OCI-LY3 (cell line): ENCODE data around the gene IBA57.
"Not testable (repeated sequence)": the region's sequence is repeated elsewhere in the genome, so short reads cannot be mapped to it uniquely, and the experiment has no call there.

Experiments
- H2AFZ ChIP-seq: fragments of 200-600, 300-600 bp; shearing (Covaris generic); 2 replicates; pipeline ENCODE4 v1.6.0; 2014; ENCODE audit warnings: antibody characterized with exemption, low read depth, low read length
- H3K27ac ChIP-seq: fragments of 200-600, 300-600 bp; sonication (generic); 2 replicates; pipeline ENCODE4 v1.5.1; 2014; ENCODE audit warnings: mild to moderate bottlenecking, low read length, moderate library complexity, mixed read lengths
- H3K27me3 ChIP-seq: fragments of 200-600, 300-600 bp; sonication (generic); 2 replicates; pipeline ENCODE4 v1.6.1; 2014; ENCODE audit warnings: low read depth, low read length, mixed read lengths
- H3K36me3 ChIP-seq: fragments of 200-600, 300-600 bp; sonication (generic); replicated peaks from 2 replicates; pipeline ENCODE3; 2014; ENCODE audit warnings: low read depth, low read length, mixed read lengths
- H3K4me1 ChIP-seq: fragments of 300-600, 200-600 bp; sonication (generic); 2 replicates; pipeline ENCODE4 v1.6.1; 2014; ENCODE audit warnings: low read length, mixed read lengths
- H3K4me2 ChIP-seq: fragments of 200-600, 300-600 bp; sonication (generic); 2 replicates; pipeline ENCODE4 v1.6.1; 2014; ENCODE audit warnings: low read length, mixed read lengths
- H3K4me3 ChIP-seq: fragments of 300-600, 200-600 bp; sonication (generic); 2 replicates; pipeline ENCODE4 v1.5.1; 2014; ENCODE audit warnings: antibody characterized with exemption, mild to moderate bottlenecking, low read length, moderate library complexity
- H3K79me2 ChIP-seq: fragments of 300-600, 200-600 bp; shearing (Covaris generic); 2 replicates; pipeline ENCODE4 v1.6.1; 2014; ENCODE audit warnings: mild to moderate bottlenecking, low read length, mixed read lengths
- H3K9ac ChIP-seq: fragments of 300-600, 200-600 bp; shearing (Covaris generic); 2 replicates; pipeline ENCODE4 v1.6.0; 2014; ENCODE audit warnings: mild to moderate bottlenecking, low read length, moderate library complexity
- H3K9me3 ChIP-seq: fragments of 200-600, 300-600 bp; shearing (Covaris generic); 2 replicates; pipeline ENCODE4 v1.6.1; 2014; ENCODE audit warnings: low read length, mixed read lengths; ENCODE audit not compliant: insufficient read depth
- H4K20me1 ChIP-seq: fragments of 200-600, 300-600 bp; sonication (generic); 2 replicates; pipeline ENCODE4 v1.6.1; 2016; ENCODE audit warnings: low read length, mixed read lengths; ENCODE audit not compliant: insufficient read depth
- EZH2phosphoT487 ChIP-seq: fragments of 200-600 bp; shearing (Covaris generic); IDR thresholded peaks from 2 replicates; pipeline ENCODE4 v1.6.1; 2018; ENCODE audit warnings: antibody characterized with exemption, mixed run types, low read depth
- TF ChIP-seq, protein P1 (sequence below): fragments of 200-600, 300-600 bp; sonication (generic); IDR thresholded peaks from 2 replicates; pipeline ENCODE4 v1.5.1; 2014; ENCODE audit warnings: antibody characterized with exemption, low read length, low read depth

IBA57 gene

DNA sequence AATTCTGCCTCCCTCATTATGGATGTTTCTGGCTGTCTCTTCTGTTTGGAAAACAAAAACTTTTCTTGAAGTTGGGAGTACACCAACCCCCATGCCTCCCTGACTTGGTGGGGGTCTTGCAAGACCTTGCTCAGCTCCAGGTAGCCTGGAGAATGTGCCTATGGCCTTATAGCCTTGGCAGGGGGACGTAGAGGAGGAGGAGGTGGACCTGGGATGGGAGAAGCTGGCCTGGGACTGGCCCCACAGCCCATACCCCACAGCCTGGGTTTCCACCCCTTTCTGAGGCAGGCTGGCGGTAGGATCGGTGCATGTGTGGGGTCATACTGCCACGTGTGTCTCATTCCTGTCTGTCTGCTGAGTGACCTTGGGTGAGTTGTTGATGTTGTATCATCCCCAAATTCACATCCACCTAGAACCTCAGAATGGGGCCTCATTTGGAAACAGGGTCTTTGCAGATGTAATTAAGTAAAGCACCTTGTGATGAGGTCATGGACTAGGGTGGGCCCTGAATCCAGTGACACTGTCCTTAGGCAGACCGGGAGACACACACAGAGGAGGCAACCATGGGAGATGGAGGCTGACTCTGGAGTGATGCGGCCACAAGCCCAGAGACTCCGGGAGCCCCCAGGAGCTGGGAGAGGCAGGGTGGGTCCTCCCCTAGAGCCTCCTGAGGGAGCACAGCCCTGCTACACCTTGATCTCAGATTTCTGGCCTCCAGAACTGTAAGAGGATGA, 60.7 kb downstream of the IBA57 start:
- Histone ChIP-seq H3K79me2 (no peaks in the 10 kb centered on the region), H3K9ac (no peak overlapping the region), H3K27me3 (peaks cover 6% of the 10 kb centered on the region; the same call in 1 of the 2 replicates), H3K36me3 (no peaks in the 10 kb centered on the region), H3K4me1 (no peaks in the 10 kb centered on the region), H3K4me2 (no peak overlapping the region), H3K9me3 (no peaks in the 10 kb centered on the region), H3K27ac (no peak overlapping the region), H2AFZ (no peak overlapping the region), H4K20me1 (no peaks in the 10 kb centered on the region), H3K4me3 (no peak overlapping the region)
- TF ChIP-seq, protein P1, sequence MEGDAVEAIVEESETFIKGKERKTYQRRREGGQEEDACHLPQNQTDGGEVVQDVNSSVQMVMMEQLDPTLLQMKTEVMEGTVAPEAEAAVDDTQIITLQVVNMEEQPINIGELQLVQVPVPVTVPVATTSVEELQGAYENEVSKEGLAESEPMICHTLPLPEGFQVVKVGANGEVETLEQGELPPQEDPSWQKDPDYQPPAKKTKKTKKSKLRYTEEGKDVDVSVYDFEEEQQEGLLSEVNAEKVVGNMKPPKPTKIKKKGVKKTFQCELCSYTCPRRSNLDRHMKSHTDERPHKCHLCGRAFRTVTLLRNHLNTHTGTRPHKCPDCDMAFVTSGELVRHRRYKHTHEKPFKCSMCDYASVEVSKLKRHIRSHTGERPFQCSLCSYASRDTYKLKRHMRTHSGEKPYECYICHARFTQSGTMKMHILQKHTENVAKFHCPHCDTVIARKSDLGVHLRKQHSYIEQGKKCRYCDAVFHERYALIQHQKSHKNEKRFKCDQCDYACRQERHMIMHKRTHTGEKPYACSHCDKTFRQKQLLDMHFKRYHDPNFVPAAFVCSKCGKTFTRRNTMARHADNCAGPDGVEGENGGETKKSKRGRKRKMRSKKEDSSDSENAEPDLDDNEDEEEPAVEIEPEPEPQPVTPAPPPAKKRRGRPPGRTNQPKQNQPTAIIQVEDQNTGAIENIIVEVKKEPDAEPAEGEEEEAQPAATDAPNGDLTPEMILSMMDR: no peak
- TF ChIP-seq EZH2phosphoT487: no peak

DNA sequence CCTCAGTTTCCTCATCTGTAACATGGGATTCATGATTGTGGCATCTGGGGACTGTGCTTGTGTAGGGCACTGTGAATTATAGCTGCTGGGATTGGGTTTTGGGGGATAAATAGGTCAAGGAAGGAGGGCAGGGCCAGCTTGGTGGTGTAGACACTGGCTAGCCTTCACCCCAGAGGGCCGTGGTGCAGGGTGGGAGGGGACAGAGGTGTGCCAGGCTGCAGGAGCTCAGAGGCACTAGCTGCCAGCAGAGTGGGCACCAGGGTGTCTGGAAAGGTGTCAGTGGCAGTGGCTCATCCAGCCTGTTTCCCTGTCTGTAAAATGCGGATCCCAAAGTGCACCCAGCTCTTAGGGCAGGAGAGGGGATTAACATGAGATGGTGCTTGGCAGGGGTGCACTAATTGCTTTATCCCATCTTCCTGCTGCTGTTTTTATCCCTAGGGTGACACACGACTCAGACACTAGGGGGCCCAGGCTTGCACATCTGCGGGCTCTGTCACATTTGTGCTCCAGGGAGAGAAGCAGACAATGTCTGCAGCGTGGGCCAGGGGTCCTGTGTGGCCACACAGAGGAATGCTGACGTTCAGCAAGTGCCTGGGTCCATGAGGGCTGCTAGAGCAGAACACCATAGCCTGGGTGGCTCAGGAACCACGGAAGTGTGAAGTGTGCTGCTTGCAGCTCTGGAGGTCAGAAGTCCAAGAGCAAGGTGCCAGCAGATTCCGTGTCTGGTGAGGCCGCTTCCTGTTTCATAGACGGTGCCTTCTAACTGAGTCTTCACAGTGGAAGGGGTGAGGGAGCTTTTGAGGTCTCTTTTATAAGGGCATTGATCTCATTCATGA, 61.6 kb downstream of the IBA57 start:
- Histone ChIP-seq H3K4me2 (no peak overlapping the region), H3K9me3 (no peaks in the 10 kb centered on the region), H3K79me2 (no peaks in the 10 kb centered on the region), H3K4me1 (no peaks in the 10 kb centered on the region), H3K36me3 (no peaks in the 10 kb centered on the region), H3K27ac (no peak overlapping the region), H3K9ac (no peak overlapping the region), H2AFZ (no peak overlapping the region), H3K27me3 (peaks cover 6% of the 10 kb centered on the region; the same call in 1 of the 2 replicates), H3K4me3 (no peak overlapping the region), H4K20me1 (no peaks in the 10 kb centered on the region)
- TF ChIP-seq EZH2phosphoT487: no peak
- TF ChIP-seq, protein P1: peak; percentile 31

DNA sequence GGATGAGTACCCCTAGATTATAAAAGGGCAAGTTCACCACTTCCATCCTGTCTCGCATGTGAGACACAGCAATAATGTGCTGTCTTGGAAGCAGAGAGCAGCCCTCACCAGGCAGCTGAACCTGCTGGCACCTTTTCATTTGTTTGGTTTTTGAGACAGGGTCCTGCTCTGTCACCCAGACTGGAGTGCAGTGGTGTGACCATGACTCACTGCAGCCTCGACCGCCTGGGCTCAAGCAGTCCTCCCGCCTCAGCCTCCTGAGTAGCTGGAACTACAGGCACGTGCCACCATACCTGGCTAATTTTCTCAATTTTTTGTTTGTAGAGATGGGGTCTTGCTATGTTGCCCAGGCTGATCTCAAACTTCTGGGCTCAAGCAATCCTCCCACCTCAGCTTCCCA, 62.5 kb downstream of the IBA57 start:
- H3K9me3 ChIP-seq, H3K4me1 ChIP-seq, H3K9ac ChIP-seq, H2AFZ ChIP-seq, H3K36me3 ChIP-seq, H3K4me3 ChIP-seq, H3K79me2 ChIP-seq, H3K27me3 ChIP-seq, H4K20me1 ChIP-seq, H3K4me2 ChIP-seq, H3K27ac ChIP-seq: not testable (repeated sequence)

DNA sequence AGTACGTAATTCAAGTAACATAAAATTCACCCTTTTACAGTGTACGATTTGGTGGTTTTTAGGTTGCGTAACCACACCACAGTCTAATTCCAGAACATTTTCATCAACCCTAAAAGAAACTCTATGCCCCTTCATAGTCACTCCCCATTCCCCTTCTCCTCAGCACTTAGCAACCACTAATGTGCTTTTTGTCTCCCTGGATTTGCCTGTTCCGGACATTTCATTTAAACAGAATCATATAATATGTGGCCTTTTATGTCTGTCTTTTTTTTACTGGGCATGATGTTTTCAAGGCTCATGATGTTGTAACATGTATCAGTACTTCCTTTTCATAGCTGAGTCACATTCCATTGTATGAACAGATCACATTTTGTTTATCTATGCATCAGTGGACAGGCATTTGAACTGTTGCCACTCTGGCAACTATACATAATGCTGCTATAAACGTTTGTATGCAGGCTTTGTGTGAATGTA, 63.0 kb downstream of the IBA57 start:
- Histone ChIP-seq H3K27ac (no peak overlapping the region), H3K79me2 (no peaks in the 10 kb centered on the region), H4K20me1 (no peaks in the 10 kb centered on the region), H2AFZ (no peak overlapping the region), H3K9me3 (no peaks in the 10 kb centered on the region), H3K36me3 (no peaks in the 10 kb centered on the region), H3K4me2 (no peak overlapping the region), H3K9ac (no peak overlapping the region), H3K4me1 (no peaks in the 10 kb centered on the region), H3K4me3 (no peak overlapping the region), H3K27me3 (no peaks in the 10 kb centered on the region)
- no peak for TF ChIP-seq EZH2phosphoT487
- TF ChIP-seq, protein P1: no peak
